Measurements from ENCODE around the gene CD53.
"Not testable (repeated sequence)": the region's sequence is repeated elsewhere in the genome, so short reads cannot be mapped to it uniquely, and the experiment has no call there.

CD53 gene, protein sequence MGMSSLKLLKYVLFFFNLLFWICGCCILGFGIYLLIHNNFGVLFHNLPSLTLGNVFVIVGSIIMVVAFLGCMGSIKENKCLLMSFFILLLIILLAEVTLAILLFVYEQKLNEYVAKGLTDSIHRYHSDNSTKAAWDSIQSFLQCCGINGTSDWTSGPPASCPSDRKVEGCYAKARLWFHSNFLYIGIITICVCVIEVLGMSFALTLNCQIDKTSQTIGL

DNA sequence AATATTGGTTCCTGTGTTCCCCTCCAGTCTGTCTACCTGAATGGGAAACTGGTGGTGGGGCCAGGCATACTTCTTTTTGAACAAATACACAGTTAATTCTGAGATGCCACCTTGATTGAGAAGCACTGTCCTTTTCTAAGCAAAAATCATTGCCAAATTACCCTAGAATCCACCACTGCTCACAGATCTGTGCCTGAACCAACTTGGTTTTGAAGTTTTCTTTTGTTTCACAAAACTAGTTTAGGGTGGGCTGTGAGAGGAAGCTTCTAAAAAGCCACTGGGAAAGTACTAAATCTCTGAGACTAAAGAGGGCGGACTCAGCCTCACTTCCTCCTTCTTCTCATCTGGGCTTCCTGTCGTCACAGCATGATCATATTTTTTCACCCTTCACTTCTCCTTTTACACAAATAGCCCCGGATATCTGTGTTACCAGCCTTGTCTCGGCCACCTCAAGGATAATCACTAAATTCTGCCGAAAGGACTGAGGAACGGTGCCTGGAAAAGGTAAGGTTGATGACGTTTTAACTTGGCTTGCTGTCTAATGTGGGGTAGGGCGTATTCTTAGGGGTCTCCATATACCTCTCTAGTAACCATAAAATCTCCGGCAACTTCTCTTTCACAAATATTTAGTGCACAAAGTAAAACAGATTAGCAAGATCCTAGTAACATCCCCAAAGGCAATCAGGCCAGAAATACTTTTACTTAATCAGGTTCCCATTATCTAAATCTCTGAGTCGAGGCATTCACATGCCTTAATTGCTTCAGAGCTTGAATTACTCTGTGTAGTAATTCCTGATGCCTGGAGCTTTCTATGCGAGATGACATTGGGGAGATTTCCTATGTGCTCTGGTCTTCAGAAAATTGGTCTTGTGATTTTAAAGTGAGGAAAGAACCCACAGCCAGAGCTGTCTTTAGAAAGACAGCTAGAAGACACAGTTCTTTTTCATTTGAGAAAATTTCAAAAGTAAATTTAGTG, at the start of gene CD53:
Gene CD53, plus strand, starts transcription at position 404 of the 976 bp plus-strand sequence. CDS start 18,261 bp downstream, outside the sequence.
- DNase-seq = no peak

DNA sequence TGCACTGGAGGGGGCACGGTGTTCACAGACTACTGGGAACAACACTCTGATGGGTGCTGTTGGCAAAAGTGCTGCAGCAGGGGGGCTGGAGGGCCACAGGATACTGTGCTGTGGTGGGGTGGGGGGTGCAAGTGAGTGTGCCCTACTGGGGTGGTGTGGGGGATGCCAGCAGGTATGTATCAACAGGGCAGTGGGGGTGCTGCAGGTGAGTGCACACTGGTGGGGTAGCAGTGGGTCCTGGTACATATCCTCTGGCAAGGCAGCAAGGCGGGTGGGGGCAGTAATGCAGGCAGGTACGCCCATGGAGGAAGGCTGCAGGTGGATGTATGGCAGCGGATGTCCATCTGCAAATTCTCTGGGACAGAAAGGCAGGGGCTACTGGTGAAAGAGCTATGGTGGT, 48.8 kb upstream of the CD53 start:
- DNase-seq = no peak

DNA sequence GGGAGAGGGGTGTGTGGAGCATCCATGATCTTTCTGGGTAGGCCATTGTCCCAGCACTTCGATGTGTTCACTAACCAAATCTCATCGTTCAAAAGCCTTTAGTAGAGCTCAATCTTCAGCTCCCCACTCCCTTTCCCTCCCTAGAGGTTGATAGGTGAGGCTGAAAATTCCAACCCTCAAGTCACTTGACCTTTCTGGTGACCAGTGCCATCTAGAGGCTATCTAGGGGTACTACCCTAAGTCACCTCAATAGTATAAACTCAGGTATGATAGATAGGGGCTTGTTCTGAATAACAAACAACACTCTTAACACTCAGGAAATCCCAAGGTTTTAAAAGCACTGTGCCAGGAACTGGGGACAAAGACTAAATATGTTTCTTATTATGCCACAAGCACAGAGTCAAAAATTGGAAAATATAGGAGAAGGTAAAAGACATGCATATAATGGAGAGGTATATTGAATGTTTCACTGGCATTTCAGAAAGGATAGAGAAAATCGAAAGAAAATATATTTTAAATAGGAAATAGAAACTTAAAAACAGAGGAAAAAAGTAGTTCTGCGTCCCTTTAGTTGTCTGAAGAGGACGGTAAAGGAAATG, 42.9 kb upstream of the CD53 start:
- peak; percentile 21 for DNase-seq

DNA sequence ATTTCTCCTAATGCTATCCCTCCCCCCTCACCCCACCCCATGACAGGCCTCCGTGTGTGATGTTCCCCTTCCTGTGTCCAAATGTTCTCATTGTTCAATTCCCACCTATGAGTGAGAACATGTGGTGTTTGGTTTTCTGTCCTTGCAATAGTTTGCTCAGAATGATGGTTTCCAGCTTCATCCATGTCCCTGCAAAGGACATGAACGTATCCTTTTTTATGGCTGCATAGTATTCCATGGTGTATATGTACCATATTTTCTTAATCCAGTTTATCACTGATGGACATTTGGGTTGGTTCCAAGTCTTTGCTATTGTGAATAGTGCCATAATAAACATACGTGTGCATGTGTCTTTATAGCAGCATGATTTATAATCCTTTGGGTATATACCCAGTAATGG, 39.2 kb upstream of the CD53 start:
- not testable (repeated sequence) for DNase-seq

DNA sequence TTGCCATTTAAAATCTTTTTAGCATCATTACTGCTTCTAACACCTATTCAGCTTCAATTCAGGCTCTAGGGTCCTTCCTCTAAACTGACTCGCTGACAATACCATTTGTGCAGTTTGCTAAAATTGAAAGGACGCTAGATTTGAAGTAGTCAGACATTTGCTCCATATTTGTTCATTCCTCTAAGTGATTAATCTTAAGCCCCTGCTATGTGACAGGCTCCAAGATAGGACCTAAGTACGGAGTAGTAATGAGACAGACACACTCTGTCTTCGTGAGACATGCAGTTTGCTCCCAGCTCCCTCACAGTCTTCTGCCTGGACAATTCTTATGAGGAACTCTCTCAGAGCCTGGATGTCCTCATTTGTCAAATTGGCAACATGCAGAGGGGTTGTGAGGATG, 26.1 kb upstream of the CD53 start:
- DNase-seq = no peak

DNA sequence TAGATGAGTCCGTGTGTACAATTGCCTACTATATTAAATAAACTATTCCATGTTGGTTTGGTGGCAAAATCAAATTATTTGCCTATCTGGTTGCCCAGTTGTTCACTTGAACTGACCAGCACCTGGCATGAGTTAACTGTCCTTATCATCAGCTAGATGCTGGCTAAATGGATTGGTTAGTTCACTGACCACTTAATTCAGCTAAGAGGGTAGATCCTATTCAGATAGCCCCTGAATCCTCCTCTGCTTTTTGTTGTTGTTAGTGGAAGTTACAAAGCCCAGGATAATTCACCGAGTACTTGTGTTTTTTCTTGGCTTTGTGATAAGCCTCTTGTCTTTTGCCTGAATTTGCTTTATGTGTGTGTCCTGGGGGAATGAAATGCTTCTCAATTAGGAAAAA, 22.8 kb upstream of the CD53 start:
- no peak for DNase-seq

DNA sequence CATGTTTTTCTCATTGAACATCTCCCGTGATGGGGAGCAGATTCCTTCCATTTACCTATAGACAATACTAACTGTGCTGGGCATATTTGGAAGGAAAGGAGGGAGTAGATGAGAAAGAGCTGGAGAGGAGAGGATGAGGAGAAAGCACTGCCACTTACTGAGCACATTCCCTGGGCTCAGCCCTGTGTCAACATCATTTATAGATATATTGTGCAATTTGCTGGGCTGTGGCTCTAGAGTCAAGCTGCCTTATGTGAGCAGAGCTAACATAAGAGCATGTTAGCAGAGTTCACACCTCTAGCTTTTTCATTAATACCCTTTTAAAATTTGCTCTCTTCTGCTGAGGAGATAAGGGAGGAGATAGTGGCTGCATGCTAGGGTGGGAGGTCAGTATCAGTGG, 22.3 kb upstream of the CD53 start:
- no peak for DNase-seq

DNA sequence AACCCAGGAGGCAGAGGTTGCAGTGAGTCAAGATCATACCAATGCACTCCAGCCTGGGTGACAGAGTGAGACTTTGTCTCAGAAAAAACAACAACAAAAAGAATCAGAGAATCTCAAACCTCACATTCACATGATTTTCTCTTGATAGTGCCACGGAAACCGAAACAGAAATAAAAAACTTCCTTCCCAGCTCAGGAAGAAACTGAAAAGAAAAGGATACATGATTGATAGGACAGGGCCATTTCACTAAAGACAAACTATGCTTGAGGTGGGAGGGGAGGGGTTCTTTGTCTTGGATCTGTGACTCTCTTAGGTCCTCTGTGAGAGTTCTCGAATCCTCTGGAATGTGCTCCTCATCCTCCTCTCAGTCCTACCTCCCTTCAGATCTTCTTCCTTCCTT, 19.8 kb upstream of the CD53 start:
- no peak for DNase-seq

DNA sequence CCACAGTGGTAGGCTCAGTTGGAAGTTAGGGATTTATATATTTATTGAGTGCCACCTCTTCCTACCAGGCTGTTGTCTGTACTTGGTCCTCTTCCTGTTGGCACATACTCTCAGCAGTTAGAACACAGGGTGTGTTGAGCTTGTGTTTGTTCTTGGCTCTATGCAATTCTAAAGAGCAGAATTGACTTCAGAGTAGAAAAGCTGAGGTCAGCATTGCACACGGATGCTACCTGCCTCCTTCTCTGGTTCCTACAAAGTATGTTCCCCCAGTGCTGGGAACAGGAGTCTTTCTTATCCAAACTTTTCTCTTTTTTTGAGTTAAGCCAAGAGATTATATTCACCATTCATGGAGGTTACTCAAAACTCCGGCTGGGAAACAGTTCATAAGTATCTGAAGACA, 16.5 kb upstream of the CD53 start:
- DNase-seq = no peak

DNA sequence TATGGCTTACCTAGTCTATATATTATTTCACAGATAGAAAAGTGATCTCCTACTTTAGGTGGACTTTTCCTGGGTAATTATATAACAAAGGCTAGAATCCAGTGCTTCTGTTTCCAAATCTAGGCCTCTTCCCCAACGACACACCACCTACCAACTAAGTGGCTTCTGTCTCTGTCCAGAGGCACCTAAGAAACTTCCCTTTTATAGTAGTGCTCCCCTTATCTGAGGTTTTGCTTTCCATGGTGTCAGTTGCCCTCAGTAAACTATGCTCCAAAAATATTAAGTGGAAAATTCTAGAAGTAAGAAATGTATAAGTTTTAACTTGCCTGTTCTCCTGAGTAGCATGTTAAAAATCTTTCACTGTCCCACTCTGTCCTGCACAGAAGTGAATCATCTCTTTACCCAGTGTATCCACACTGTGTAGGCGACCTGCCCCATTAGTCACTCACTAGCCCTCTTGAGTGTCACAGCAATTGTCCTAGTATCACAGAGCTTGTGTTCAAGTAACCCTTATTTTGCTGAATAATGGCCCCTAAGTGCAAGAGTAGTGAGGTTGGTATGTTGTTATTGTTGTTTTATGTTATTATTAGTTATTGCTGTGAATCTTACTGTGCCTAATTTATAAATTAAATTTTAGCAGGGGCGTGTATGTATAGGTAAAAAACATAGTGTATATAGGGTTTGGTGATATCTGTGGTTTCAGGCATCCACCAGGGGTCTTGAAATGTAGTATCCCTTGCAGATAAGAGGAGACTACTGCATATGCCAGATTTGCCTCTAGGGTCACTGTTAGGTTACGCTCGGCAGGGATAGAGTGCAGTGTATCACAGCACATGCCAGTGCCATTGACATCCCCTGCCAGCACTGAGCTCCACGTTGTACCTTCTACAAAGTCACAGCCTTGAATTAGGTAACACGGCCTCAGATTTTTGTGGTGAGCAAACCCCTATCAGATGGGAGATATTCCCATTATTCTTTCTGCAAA, 14.7 kb upstream of the CD53 start:
- DNase-seq = no peak

DNA sequence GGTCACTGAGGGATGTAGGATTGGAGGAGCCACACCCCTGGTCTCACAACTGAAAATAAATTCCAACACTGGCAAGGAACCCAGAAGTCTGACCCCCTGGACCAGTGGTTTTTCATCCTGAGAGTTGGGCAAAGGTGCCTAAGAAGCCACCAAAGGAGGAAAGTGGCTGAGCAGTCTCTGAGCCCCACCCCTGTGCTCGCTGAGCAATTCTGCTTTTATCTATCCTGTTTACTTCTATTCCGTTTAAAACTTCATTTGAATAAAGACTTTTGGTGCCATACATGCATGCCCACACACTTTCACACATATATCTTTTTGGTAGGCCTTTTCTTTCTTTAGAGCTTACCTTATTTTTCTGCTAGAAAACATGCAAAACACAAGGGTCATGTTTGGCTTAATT, 13.9 kb upstream of the CD53 start:
- no peak for DNase-seq

DNA sequence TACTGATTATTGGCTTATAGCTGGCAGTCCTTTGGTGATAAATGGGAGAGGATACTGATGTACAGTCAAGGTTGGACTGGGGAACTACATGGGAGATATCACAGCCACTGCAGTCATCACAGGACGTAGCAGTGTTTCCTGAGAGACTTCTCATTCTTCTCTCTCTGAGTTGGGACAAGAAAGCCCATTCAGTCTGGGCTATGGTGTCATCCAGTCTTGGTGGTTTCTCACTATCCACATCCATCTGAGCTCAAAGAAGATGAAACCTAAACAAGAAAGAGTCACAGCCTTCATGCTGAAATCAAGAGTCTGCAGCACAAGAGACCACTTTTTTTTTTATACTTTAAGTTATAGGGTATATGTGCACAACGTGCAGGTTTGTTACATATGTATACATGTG, 12.8 kb upstream of the CD53 start:
- no peak for DNase-seq

DNA sequence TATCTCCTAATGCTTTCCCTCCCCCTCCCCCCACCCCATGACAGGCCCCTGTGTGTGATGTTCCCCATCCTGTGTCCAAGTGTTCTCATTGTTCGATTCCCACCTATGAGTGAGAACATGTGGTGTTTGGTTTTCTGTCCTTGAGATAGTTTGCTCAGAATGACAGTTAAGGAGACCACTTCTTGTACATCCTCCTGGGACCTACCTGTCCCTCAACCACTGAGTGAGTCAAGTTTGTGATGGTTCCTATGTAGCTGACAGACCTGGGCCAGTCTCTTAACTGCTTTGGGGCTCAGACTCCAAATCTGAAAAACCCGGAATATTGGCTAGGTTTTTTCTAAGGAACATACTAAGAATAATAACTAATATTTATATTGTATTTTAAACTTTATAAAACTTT, 12.3 kb upstream of the CD53 start:
- not testable (repeated sequence) for DNase-seq

DNA sequence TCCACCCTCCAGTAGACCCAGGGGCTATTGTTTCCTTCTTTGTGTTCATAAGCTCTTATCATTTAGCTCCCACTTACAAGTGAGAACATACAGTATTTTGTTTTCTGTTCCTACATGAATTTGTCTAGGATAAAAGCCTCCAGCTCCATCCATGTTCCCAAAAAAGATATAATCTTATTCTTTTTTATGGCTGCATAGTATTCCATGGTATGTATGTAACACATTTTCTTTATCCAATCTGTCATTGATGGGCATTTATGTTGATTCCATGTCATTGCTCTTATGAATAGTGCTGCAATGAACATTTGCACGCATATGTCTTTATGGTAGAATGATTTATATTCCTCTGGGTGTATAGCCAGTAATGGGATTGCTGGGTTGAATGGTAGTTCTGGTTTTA, 11.0 kb upstream of the CD53 start:
- DNase-seq = not testable (repeated sequence)

DNA sequence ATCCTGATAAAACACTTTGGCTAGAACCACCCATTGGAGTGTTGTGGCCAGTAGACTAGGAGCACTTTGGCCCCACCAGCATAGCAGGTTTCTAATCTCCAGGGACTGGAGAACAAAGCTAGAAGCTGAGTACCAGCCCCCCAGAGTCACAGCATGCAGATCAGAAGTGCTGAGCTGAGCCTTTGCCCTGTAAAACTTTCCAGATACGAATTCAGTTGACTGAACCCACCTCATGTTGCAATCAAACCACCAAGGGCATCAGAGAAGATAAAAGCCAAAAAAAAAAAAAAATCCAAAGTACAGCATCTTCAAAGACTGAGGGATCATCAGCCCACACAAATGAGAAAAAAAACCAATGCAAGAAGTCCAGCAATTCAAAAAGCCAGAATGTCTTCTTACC, 8.7 kb upstream of the CD53 start:
- DNase-seq = no peak

DNA sequence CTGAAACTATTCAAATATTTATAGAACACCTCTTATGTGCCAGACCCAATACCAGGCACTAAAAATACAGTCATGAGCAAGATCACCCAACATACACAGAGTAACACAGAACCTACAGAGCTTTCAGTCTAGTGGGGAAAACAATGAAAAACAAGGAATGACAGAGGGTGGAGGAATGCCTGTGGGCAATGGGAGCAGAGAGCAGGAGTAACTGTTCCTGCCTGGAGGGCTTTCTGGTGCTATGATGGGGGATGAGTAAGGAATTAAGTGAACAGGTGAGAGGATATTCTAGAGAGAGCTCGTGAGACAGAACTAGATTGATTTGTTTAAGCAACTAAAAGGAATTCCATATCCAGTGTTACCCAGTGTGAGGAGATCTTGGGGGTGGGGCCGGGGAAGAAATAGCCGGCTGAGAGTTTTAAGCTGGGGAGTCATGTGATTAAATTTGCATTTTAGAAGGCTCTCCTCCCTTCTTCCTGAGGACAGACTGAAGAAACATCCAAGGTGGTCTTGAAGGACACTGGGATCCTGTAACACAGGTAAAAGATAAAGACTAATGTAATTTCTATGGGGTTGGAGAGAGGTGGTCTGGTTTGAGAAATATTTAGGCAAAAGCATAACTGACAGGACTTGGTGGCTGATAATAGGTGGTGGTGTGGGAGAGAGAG, 2.1 kb upstream of the CD53 start:
- no peak for DNase-seq

DNA sequence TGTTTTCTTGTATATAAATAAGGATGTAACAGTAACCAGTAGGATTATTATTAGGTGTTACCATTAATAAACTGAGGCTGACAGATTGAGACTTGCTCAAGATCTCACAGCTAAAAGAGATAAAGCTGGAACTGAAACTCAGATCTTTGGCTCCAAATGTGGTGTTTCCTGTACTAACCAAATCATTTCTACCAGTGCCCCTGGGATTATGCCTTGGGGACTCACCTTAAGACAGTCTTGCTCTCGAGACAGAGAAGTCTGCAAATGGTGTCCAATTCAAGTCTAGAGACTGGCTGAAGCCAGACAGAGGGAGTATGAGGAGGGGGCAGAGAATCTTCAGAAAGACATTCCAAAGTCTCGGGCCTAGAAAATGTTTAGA, 593 bp upstream of the CD53 start:
- no peak for DNase-seq

DNA sequence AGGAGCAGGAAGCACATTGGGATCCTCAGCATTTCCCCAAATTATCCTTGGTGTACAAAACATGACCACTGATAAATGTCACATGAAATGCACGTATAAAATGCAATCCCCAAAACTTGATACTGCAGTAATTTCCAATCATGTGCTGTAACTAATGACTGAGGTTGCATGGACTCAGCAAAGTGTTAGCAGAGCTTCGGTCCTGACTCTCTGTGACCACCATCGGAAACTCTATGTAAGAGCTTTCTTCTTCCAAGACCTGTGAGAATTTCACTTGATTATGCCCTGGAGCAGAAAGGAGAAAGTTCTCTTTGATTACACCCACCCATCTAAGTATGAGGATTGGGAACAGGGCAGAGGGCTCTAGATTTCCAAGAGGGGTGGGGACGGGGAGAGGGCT, 908 bp downstream of the CD53 start:
- no peak for DNase-seq

DNA sequence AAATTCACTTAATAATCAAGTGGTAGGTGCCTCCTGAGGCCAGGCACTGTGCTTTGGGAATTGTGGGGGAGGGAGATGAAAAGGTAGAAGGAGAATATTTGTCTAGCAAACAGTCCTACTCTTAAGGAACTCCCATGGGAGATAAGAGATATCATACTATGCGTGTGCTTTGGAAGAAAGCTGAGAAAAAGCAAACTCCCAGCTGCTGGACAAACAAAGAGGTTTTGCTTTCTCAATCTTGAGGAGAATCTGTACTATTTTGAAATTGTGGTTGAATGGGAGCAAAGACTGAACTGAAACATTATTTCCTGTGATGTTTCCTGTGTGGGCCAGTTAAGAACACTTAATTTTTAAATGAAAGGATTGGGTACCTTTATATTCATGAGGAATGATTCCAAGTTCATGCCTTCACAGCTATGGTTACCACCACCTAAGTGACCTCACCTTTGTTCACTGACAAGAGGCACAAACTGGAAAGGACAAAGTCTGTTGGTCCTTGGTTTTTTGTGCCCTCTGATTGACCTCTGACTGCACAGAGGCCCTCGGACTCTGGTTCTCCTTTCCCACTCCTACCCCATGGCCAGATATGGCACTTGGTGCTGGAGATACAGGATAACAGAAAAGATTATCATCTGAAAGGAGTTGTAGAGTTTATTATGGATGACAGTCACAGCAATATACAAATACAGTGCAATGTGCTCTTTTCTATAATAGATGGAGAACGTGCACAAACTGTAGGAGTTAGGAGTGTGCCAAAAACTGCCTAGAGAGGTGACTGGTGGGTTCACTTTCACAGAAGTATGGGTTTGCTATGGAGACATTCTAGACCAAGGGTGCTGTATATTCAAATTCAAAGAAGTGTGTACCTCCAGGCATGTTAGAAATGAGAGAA, 1.6 kb downstream of the CD53 start:
- DNase-seq = no peak

DNA sequence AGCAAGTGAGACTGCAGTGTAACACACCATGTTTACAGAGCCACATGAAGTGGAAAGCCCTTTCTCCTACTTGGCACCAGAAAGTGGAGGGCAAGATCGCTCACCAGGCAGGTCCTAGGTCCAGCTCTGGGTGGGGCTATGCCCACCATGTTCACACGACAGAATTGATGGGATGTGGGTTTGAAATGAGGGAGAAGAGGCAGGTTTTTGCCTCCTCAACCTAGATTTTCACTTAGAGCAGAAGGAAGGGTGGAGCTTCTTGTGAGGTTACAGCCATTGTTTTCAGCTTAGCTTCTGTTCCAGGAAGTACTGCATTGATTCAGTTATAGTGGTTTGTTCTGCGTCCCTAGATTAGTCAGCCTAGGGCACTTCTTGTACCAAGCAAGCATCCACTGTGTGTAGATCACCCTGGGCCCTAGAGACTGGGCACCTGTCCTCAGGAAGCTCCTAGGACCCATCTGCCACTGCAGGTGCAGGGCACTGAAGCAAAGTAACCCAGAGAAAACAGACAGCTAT, 2.3 kb downstream of the CD53 start:
- no peak for DNase-seq

All from COR-L47 (cell line).